Panc1 (cell line): ENCODE measurements around the gene ATG4D. TPM values are rescaled to one million over a fixed set of nuclear protein-coding genes. Genes with fewer than 3 reads are reported as not detected.

ENCODE experiments used
- ATAC-seq: fragments of 200-7000 bp; cut with Tn5 transposase; 2 replicates; pipeline ENCODE4 v1.9.1; 2020; ENCODE audit warnings: mild to moderate bottlenecking, moderate library complexity
- Bru-seq: library from RNA; stranded (reverse); fragments of 400-500 nt; gene quantifications from one replicate; lab custom pipeline; 2021; lab: Mats Ljungman, UMichigan
- BruChase-seq, 2 experiments: library from RNA; stranded (reverse); fragments of 400-500 nt; gene quantifications; one replicate each; lab custom pipeline; 2021; lab: Mats Ljungman, UMichigan
- BruUV-seq: library from RNA; stranded (reverse); fragments of 400-500 nt; replicated peaks from 2 replicates; lab custom pipeline; 2021; lab: Mats Ljungman, UMichigan
- CTCF ChIA-PET: fragments of 300-600 bp; sonication (Branson Sonifier 250); formaldehyde crosslinking; loops from one replicate; lab custom pipeline; 2022; ENCODE audit warnings: antibody characterized with exemption; lab: Charles Lee
- POLR2A ChIA-PET: fragments of 300-600 bp; sonication (Branson Sonifier 250); formaldehyde crosslinking; loops from one replicate; lab custom pipeline; 2022; ENCODE audit warnings: antibody characterized with exemption; lab: Charles Lee
- DNase-seq: peaks from one replicate; pipeline ENCODE4 v3.0.0-alpha.2; 2010; ENCODE audit warnings: low read depth, low spot score
- H3K27ac ChIP-seq: 2 replicates; pipeline ENCODE4 v1.5.1; 2011; ENCODE audit warnings: mild to moderate bottlenecking, low read length, inconsistent platforms
- H3K27me3 ChIP-seq: fragments of 200-500 bp; sonication (Bioruptor generic); 2 replicates; pipeline ENCODE4 v1.6.0; 2014; ENCODE audit warnings: low read length, inconsistent platforms; ENCODE audit not compliant: control insufficient read depth, insufficient read depth
- H3K36me3 ChIP-seq: fragments of 200-500 bp; sonication (Bioruptor generic); 2 replicates; pipeline ENCODE4 v1.5.1; 2014; ENCODE audit warnings: inconsistent platforms, mild to moderate bottlenecking, low read length, moderate library complexity; ENCODE audit not compliant: control insufficient read depth, insufficient read depth
- H3K4me1 ChIP-seq: 2 replicates; pipeline ENCODE4 v1.5.1; 2011; ENCODE audit warnings: inconsistent platforms, mild to moderate bottlenecking, low read length, moderate library complexity; ENCODE audit not compliant: control insufficient read depth, insufficient read depth
- H3K4me3 ChIP-seq, 2 experiments: 2 replicates each; pipeline ENCODE4 v1.5.1; 2011 to 2012; ENCODE audit warnings: low read depth in 2 of 2, low read length in 2 of 2, mild to moderate bottlenecking in 2 of 2, inconsistent platforms in 1 of 2, moderate library complexity in 1 of 2
- H3K9me3 ChIP-seq: fragments of 200-500 bp; sonication (Bioruptor generic); 2 replicates; pipeline ENCODE4 v1.5.1; 2014; ENCODE audit warnings: low read depth, mild to moderate bottlenecking, inconsistent platforms, low read length, moderate library complexity; ENCODE audit not compliant: control insufficient read depth, insufficient read depth
- CTCF ChIP-seq: fragments of 450-650 bp; IDR thresholded peaks from 2 replicates; pipeline ENCODE4 v1.5.1; 2017; ENCODE audit warnings: mild to moderate bottlenecking
- POLR2AphosphoS5 ChIP-seq: IDR thresholded peaks from 2 replicates; pipeline ENCODE4 v1.6.1; 2012; ENCODE audit warnings: mild to moderate bottlenecking, low read depth, low read length, moderate library complexity
- REST ChIP-seq, 2 experiments: IDR thresholded peaks; 2 replicates each; pipeline ENCODE4 v1.6.1; 2011 to 2012; ENCODE audit warnings: low read depth in 2 of 2, control low read depth in 1 of 2, low read length in 1 of 2, mild to moderate bottlenecking in 1 of 2, moderate library complexity in 1 of 2; ENCODE audit not compliant: insufficient read depth in 1 of 2
- SIN3A ChIP-seq: IDR thresholded peaks from 2 replicates; pipeline ENCODE4 v1.6.1; 2012; ENCODE audit warnings: low read depth, mild to moderate bottlenecking, low read length, moderate library complexity, borderline replicate concordance; ENCODE audit not compliant: insufficient read depth
- TCF7L2 ChIP-seq: IDR thresholded peaks from 2 replicates; pipeline ENCODE4 v1.6.1; 2011; ENCODE audit warnings: mild to moderate bottlenecking, low read depth, low read length, inconsistent platforms
- in situ Hi-C: cut with HindIII; loops from 2 replicates; pipeline ENCODE4 v1.10.0; 2016; ENCODE audit warnings: low sequenced_read_pairs, low pct_unique_long_range_greater_than_20kb
- intact Hi-C: fragments of 100-400 bp; cut with micrococcal nuclease; formaldehyde crosslinking; loops from one replicate; pipeline ENCODE4 v1.10.0; 2022; ENCODE audit not compliant: unreplicated experiment
- long read RNA-seq: library from polyadenylated mRNA; unstranded; transcript quantifications from one replicate; pipeline ENCODE4 v2.0.0, GENCODE V29; 2021; ENCODE audit not compliant: unreplicated experiment
- polyA plus RNA-seq: library from polyadenylated mRNA; unstranded; fragments of >200 nt; gene quantifications from one replicate; pipeline ENCODE4 v1.2.1, GENCODE V29; 2012; ENCODE audit warnings: missing spikeins; ENCODE audit not compliant: insufficient read length
- total RNA-seq: library from RNA; stranded (reverse); gene quantifications from one replicate; pipeline ENCODE4 v1.2.1, GENCODE V29; 2021; ENCODE audit not compliant: unreplicated experiment

Gene ATG4D
- total RNA-seq (28.0 TPM), Bru-seq, nascent RNA (percentile 52 among the genes with signal in this experiment), BruChase-seq, experiment 1, labeled RNA remaining after a 2-hour chase (percentile 53 among the genes with signal in this experiment), BruChase-seq, experiment 2, labeled RNA remaining after a 6-hour chase (percentile 65 among the genes with signal in this experiment)
- 38.6 TPM for polyA plus RNA-seq
- long read RNA-seq, transcript ATG4D-201 (10 exons, 1,949 nt): major isoform, 19 of 44 reads
- long read RNA-seq, partial matches to known transcripts: 6 of 44 reads
- long read RNA-seq, other reads (novel, unspliced or antisense): 17 of 44 reads

GRCh38 chr19:10543420-10544241 is at the start of gene ATG4D:
Gene ATG4D, plus strand, starts transcription at chr19:10543904. Its CDS starts 187 bp downstream, at chr19:10544091.
- peak within 1 kb of the TSS; percentile 59 to 77 for H3K4me3 ChIP-seq
- H3K27me3 ChIP-seq: no peaks in the 10 kb centered on the region
- BruUV-seq: no TSS peak
- ChIA-PET CTCF (interaction anchor here (0.7 kb wide), 1 partner anchor 62 kb away, joined by 3 read pairs; no protein-coding TSS in a partner anchor), POLR2A (no interaction called here)
- no peaks in the 10 kb centered on the region for H3K9me3 ChIP-seq
- TF ChIP-seq POLR2AphosphoS5 (peak; percentile 41; the same call in 1 of the 2 replicates), TCF7L2 (no peak), REST (IDR thresholded peaks at IDR 0.05; ENCODE audit: insufficient read depth in 1 of 2, low read depth in 2 of 2, low read length in 1 of 2) (no peak), SIN3A (peak; percentile 46; the same call in 1 of the 2 replicates), CTCF (no peak)
- H3K4me1 ChIP-seq: no peaks in the 10 kb centered on the region
- in situ Hi-C loops: no loop called here
- intact Hi-C loops: no loop called here
- peak within 1 kb of the TSS; percentile 69 for H3K27ac ChIP-seq
- ATAC-seq (peak; percentile 91), DNase-seq (no peak)
- no peaks in the 10 kb centered on the region; the same call in 1 of the 2 replicates for H3K36me3 ChIP-seq

- POLR2A ChIA-PET: interaction anchor here (0.7 kb wide), 1 partner anchor 91 kb away, joined by 9 read pairs; no protein-coding TSS in a partner anchor
- no peaks in the 10 kb centered on the region for H3K27me3 ChIP-seq
- no peak overlapping the region for H3K27ac ChIP-seq
- BruUV-seq: no TSS peak
- DNase-seq (no peak), ATAC-seq (no peak)
- H3K36me3 ChIP-seq: no peaks in the 10 kb centered on the region; the same call in none of the 2 replicates
- CTCF ChIA-PET: no interaction called here
- in situ Hi-C loops (no loop called here), intact Hi-C loops (no loop called here)
- H3K9me3 ChIP-seq: no peaks in the 10 kb centered on the region
- TF ChIP-seq TCF7L2 (no peak), REST (IDR thresholded peaks at IDR 0.05; ENCODE audit: insufficient read depth in 1 of 2, low read depth in 2 of 2, low read length in 1 of 2) (no peak), CTCF (no peak), SIN3A (no peak), POLR2AphosphoS5 (no peak)
- H3K4me3 ChIP-seq: no peak overlapping the region
- H3K4me1 ChIP-seq: peaks cover 9% of the 10 kb centered on the region; the same call in 1 of the 2 replicates
These were observed 46.3 kb upstream of the ATG4D start for GRCh38 chr19:10497371-10497770.
